CMK (cell line): ENCODE measurements around the gene PARP1.

ENCODE experiments used
- DNase-seq: peaks from one replicate; pipeline ENCODE4 v3.0.0-alpha.2; 2010; ENCODE audit warnings: low read depth

Gene PARP1

GRCh38 chr1:226376300-226376699 lies 31.6 kb downstream of the PARP1 start:
- DNase-seq: no peak

DNA sequence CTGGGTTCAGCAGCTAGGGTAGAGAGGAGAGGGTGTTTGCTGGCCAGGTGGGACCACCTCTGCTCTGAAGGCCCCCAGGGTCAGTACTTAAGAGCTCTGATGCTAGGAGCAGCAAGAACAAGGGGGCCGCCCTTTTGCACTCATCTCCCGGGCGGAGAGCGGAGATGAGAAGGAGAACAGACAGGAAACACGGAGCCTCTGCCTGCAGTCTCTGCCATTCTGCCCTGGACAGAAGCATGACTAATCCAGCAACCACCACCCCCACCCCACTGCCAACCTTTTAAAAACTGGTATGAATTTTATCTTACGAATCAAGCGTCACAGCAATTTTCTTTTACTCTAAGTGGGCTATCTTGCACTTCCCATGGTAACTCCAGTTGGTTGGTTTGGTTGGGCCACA lies 34.5 kb downstream of the PARP1 start:
- no peak for DNase-seq

- DNase-seq: no peak
Observed at GRCh38 chr1:226372885-226373284, 35.0 kb downstream of the PARP1 start.

DNA sequence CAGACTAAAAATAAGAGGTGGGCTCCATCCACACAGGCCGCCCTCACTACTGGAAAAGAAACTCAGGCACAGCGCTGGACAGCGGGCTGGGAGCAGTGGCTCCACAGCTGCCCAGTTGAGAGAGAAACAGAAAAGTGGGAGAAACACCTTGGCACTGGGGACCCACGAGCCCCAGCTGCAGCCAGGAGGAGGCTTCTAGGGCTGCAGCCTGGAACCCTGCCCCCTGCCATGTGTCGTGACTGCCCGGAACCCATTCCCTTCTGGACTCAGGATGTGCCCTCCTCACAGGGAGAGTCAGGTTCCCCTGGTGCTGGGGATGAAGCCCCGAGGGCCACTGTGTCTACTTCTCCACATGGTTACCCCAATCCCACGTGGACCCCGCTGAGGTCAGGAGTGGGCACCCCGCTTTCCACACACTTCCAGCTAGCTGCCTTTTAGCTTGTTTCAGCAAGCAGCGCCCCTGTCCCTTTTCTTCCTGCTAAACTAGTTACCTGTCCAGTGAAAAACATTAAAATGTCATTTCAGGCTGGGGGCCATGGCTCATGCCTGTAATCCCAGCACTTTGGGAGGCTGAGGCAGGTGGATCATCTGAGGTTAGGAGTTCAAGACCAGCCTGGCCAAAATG lies 35.9 kb downstream of the PARP1 start:
- no peak for DNase-seq

GRCh38 chr1:226371027-226371694 lies 36.7 kb downstream of the PARP1 start:
- no peak for DNase-seq

GRCh38 chr1:226370144-226370923 lies 37.6 kb downstream of the PARP1 start:
- no peak for DNase-seq

DNA sequence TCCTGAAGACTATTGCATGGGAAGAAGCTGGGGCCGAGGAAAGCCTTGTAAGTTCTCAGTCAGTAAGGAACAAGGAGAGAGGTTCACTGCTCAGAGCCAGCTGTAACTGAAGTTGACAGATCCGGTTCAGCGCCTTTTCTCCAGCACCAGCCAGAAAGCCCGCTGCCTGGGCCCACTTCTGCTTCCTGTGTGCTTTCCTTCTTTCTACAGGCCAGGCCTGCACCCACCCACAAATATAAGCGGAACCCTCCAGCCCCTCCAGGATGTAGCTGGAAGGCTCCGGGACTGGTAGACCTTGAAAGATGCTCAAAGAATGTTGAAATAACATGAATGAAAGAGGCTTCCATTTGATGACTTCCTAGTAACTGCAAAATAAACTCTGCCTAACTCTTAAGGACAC lies 38.8 kb downstream of the PARP1 start:
- no peak for DNase-seq

- DNase-seq: no peak
Observed at GRCh38 chr1:226366290-226366689, 41.6 kb downstream of the PARP1 start.

DNA sequence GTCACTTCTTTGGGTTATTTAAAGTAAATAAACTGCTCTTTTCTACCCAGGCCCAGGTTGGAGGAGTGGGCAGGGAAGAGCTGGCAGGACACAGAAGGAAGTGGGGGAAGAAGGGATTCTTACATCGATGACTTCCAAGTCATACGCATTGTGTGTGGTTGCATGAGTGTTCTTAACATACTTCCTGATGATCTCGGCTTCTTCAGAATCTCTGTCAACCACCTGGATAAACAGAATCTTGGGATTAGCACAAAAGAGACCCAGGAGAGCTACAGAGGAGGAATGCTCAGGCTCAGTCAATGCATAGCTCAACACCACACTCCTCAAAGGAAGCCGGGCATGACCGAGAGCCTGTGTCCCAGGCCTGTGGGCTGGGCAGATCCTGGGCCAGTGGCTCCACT lies 42.1 kb downstream of the PARP1 start:
- no peak for DNase-seq

DNA sequence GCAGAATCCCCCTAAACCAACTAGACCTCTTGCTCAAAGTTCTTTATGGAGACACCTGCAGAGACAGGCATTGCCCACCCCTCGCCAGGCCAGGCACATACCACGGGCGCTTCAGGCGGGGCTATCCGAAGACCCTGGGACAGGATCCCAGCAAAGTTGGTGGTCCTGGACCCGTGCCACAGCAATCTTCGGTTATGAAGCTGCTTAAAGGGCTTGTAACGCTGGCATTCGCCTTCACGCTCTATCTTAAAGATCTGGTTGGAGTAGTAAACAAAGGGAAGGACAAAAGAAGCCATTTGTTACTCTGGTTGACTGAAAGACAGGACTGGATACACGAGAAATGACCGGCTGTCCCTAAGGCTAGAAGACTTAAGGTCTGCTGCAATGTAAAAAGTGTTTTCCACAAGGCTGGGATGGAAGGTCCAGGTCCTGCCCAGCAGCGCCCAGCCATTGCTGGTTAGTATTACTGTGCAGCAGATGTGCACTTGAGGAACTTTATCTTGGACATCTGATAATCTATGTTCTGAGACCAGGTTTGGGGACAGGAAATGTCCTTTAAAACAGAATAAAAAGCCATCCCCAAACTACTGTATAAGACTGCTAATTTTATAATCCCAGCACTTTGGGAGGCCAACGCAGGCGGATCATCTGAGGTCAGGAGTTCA lies 42.9 kb downstream of the PARP1 start:
- no peak for DNase-seq

GRCh38 chr1:226364514-226364899 lies 43.4 kb downstream of the PARP1 start:
- no peak for DNase-seq

DNA sequence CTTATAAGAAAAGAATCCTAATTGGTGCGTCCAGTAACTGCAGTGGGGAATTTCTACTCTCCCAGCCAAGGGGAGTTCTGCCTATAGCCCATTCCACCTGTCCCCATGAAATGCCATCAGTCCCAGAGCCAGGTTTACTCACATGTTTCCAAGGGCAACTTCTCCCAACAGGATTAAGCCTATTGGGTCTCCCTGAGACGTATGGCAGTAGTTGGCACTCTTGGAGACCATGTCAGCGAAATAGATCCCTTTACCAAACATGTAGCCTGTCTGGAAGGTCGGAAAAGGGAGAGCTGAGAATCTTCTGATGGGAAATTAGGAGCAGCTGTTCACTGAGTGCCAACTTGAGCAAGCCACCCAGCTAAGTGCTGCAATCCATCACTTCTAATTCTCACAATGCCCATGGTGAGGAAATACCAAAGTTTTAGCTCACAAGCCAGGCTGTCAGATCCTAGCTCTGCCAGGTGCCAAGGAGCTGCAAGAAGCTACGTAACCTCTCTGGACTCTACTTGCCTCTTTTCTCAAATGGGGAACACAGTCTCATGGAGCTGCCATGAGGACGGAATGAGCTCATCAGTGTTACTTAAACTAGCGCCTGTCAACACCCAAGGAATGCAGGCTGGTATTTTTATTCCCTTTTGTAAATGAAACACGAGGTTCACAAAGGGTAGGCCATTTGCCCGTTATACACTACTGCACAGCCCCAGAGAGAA lies 43.9 kb downstream of the PARP1 start:
- DNase-seq: no peak

DNA sequence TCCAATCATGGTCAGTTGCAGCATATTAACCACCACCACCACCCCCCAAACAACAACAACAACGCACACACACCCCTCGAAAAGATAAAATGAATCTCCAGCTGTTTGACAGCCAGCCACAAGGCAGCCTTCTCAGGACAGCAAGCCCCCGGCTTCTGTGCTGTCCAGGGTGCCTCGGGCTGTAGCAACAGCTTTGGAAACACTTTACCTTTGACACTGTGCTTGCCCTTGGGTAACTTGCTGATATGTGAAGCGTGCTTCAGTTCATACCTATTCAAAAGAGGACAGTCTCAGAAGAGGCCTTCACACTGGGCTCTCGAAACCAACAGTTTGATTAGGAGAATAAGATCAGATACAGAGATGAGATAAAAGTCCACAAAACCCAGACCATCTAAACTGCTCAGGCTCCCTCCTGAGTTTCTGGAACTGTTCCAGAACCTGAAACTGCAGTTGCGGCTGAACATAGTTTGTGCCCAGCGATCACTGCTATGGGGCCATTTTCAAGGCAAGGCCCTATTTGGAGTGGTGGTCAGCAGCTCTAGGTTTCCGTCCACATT lies 44.9 kb downstream of the PARP1 start:
- no peak for DNase-seq

DNA sequence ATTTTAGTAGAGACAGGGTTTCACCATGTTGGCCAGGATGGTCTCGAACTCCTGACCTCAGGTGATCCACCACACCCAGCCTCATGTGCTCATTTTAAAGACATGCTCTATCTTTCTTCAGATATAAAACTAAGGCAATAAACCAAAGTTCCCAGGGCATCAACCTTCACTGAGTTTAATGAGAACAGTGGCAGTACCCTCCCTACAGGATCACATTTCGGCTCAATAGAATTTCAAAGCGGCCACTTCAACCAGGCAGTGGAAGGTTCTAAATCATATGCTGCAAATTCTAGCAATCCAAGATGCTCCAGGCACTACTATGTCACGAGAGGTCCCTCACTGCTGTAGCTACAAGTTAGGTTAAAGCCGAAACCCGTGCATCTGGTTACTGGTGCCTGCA lies 45.5 kb downstream of the PARP1 start:
- no peak for DNase-seq

DNA sequence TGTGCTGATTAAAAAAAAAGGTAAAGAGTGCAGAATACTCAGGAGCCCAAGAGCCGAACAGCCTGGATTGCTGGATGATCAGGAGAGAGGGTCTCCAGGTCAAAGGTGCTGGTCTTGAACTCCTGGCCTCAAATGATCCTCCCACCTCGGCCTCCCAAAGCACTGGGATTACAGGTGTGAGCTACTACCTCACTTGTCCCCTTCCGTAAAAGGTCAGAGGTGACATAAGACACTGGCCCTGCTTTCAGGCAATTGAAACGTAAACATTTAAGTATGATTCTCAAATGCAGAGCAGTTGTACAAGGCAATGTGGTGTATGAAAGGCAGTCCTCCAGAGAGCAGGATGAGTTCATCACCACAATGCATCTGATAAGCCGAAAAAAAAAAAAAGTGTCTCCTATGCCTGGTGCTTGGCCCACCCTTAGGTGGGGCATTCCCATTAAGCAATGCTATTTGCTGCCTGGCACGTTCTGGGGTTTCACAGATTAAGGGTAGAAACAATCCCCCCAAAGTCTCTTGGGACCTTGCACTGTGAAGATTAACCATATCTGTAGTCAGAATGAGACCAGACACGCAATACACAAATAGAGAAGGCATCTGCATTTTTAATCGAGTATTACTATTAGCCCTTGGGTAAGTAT lies 47.7 kb downstream of the PARP1 start:
- DNase-seq: no peak

DNA sequence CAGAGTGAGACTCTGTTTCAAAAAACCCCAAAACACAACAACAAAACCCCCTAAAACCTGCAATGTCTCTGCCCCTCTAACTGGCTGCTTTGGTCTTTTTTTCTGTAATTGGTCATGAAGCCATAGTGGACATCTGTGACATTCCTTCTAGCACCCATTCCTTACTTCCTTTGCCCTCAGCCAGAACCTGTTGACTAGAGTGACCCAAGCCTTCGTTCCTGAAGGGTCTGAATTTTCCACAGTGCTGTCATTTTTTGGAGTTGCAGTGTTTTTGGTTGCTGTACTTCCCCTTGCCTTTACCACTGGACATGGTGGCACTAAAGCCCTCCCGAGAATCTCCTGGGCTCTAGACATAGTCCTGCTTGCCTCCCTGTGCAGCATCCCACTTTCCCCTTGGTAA lies 50.5 kb downstream of the PARP1 start:
- DNase-seq: no peak

DNA sequence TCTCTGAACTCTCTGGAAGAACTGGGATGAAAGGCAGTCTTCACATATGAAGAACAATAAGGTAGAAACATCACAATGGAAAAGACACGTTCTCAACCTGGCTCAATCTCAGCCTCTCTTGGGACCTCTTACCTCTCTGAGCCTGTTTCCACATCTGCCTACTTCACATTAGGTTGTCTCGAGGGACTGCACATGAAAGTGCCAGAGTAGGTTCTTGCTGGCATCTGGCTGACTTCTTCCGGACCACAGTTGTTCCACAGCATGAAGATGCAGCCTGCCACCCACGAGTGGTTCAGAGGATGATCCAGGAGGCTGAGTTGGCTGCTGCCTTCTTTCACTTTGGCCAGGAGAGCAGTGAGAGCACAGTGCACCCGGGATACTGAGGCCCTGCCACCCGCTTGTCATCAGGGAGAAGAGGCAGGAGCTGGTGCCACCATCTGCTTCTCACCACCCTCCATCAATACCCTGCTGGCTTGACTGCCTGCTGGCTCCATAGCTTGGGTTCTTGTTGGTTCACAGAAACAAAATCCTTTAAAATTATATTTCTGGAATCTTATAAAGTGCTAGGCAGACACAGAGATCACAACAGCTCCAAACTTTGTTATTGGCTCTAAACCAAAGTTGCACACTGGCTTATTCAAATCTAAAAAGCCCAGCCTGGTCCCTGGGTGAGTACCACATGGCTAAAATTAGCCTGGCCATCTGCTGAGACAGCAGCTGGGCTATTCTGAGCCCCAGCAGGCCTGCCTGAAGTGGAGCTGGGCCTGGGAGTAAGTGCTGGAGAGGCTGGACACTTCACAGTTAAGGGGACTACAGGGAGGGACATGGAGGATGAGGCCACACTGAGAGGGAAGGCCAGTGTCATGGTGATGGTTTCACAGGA lies 52.0 kb downstream of the PARP1 start:
- DNase-seq: no peak

DNA sequence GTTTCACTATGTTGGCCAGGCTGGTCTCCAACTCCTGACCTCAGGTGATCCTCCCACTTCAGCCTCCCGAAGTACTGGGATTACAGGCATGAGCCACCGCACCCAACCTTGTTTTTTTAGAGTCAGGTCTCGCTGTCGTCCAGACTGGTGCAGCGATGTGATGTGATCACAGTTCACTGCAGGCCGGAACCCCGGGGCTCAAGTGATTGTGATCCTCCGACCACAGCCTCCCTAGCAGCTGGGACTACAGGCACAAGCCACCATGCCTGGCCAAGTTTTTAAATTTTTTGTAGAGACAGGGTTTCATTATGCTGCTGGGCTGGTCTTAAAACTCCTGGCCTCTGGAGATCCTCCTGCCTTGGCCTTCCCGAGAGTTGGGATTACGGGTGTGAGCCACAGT lies 52.9 kb downstream of the PARP1 start:
- DNase-seq: no peak

GRCh38 chr1:226353698-226354525 lies 54.0 kb downstream of the PARP1 start:
- DNase-seq: no peak
